Inferior parietal cortex (tissue), 1 donor: ENCODE results near the gene KL.
A peak's percentile ranks its signal among the peaks of the same experiment; 100 is the strongest.

Experiments
- DNase-seq: peaks from one replicate; pipeline ENCODE4 v3.0.0-alpha.2; 2016; ENCODE audit errors: extremely low spot score

KL gene

DNA sequence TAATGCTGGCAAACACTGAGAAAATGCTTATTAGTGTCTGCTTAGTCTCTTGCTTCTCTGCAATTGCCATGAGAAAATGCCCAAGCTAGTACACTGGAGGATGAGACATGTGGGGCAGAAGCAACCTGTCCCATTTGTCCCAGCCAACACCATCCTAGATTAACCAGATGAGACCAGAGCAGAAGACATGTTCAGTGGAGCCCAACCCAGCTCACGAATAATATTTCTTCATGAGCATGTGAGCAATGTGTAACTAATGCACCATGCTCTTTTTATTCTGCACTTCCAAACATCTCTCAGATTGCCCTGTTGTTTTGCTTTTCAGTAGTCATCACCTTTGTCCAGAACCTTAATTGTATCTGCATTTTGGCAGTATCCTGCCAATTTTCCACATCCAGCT, 21.4 kb downstream of the KL start:
- no peak for DNase-seq

GRCh38 chr13:33040090-33040489, 23.9 kb downstream of the KL start:
- DNase-seq = no peak

GRCh38 chr13:33045851-33046592, 29.8 kb downstream of the KL start:
- no peak for DNase-seq

GRCh38 chr13:33050161-33050560, 33.9 kb downstream of the KL start:
- DNase-seq = no peak

DNA sequence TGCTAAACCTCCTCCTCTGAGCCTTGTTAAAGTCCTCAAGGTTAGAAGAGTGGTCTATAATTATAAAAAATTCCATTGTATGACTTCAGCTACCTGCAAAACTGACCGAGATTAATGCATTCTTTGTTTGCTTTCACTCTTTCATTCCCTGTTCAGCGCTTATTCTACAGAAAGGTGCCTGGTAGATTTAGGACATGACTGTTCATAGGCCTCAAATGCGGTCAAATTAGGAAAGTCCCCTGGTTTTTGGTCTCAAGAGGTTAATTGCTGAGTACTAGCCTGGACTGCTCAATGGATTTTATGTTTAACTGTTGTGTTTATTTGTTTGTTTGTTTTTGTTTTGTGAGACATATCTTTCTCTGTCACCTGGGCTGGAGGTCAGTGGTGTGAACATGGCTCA, 35.4 kb downstream of the KL start:
- DNase-seq = no peak

DNA sequence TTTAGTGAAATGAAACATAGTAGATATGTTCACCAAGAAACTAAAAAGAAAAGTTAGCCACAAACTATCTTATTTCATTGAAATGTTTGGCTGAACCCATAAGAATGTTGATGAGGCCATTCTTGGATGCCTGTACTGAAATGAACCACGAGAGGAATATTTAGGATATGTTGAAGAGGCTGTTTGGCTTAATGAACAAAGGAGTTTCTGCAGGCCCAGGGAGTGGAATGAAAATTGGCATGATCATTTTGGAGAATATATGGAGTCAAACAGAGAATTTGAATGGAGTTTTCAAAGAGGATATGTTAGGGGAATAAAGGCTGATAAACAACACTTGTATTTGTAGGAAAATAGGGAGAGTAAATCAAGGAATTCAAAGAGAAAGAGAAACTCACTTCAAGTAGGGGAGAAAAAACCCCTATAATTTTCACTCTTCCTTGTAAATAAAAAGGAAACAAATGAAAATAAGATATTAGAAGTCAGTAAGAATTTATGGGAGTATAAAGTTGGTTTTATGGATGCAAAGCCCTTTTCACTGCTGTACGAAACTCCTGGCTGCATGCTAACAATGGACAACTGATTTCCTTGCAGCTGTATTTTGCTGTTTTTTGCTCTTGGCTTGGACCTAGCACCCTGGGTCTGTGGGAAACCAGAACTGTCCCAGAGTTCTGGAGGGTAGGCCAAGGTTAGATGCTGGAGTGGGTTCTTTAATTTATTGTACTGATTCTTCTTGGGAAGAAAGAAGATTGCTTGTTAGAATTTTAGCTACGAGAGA, 36.5 kb downstream of the KL start:
- no peak for DNase-seq

GRCh38 chr13:33053397-33054066, 37.3 kb downstream of the KL start:
- no peak for DNase-seq

DNA sequence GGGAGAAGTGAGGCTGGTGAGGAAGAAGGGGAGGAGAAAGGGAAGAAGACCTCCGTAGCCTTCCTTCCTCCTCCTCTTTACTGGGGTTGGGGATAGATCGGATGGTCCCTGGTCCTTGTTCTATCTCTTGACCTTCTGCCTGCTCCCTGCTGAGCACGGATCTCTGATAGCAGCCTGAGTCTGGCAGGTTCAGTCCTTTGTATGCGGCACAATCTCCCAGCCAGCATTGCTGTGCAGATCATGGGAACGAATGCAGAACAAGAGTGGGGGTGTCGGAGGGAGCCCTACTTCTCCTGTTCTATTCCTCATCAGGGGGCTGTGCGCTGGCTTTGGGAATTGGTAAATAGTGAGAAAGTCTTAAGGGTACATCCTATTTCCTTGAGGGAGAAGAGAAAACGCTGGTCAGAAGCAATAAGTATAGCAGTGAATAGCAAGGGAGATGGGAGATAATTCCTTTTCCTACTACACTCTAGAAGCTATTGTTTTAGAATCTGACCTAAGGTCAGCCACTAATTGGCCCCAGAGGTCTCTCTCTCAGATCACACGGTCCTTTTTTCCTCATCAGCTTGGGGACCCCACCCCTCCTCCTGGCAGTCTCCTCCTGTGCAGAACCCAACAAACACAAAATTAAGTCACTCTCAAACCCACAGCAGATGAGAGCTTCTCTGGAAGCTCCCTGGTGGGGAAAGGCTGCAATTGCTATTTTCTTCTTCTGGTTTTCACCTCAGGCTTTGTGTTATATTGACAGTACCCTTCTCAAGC, 41.0 kb downstream of the KL start:
- DNase-seq = no peak

GRCh38 chr13:33058776-33059327, 42.6 kb downstream of the KL start:
- DNase-seq = no peak

- no peak for DNase-seq
Measured at GRCh38 chr13:33060815-33061214, 44.6 kb downstream of the KL start.

DNA sequence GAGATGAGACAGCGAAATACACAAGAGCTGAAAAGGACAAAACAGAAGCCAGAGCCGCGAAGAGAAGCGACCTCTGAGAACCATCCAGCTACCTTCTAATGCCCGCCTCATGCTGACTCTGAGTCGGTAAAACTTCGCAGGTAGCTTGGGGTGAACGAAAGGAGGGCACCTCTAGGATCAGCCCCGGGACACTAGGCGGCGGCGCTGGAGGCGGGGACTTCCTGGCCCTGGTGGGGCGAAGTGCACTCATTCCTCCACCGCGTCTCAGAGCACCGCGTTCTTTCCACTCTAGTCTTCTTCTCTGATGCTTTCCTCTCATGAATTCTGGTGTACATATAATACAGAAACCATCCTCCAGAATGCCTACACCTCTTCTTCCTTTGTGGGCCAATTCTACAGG, 50.1 kb downstream of the KL start:
- no peak for DNase-seq

- DNase-seq = peak; percentile 15
Measured at GRCh38 chr13:33069365-33069764, 53.1 kb downstream of the KL start.

- no peak for DNase-seq
Measured at GRCh38 chr13:33070713-33071112, 54.5 kb downstream of the KL start.

- DNase-seq = peak; percentile 55
Measured at GRCh38 chr13:33072282-33072681, 56.1 kb downstream of the KL start.

GRCh38 chr13:33072759-33073158, 56.5 kb downstream of the KL start:
- no peak for DNase-seq

DNA sequence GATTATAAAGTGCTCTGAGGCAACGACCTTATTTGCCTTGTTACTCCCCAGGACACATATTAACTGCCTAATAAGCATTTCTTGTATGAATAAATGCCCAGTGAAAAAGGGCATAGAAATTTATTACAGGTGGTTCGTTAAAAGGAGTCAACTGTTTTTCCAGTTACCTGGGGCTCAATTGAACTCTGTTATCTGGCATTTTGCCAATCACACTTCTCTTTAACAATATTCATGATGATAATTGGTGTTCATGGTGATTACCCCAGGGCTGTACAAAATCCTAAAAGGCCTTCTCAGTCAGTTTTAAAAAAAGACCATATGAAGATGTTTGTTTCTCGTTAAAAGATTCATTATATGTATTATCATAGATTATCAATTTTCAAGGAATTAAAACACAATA, 57.1 kb downstream of the KL start:
- no peak for DNase-seq

GRCh38 chr13:33076001-33076992, 60.1 kb downstream of the KL start:
- peak; percentile 22 for DNase-seq

- no peak for DNase-seq
Measured at GRCh38 chr13:33078263-33078662, 62.0 kb downstream of the KL start.

DNA sequence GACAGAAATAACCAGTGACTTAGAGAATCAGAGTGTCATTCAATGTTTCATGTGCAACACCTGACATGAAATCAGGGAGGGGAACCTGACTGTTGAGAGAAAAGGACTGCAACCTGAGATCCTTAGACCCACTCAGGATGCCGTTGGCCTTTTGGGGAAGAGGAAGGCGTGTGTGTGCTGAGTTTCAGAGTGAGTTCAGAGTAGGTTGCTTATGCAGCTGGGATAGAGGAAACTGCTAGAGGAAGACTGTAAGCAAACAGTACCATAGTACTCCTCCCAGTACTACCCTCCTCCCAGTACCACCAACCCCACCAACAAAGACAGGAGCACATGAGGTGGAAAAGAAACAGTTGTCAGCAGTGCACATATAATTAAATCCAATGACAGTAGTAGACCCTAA, 63.7 kb downstream of the KL start:
- DNase-seq = no peak

GRCh38 chr13:33080972-33081590, 64.9 kb downstream of the KL start:
- DNase-seq = no peak
